Neural crest cell (in vitro differentiated cells): ENCODE measurements around the gene SLC9A7. TPM values are rescaled to one million over a fixed set of nuclear protein-coding genes. Genes with fewer than 3 reads are reported as not detected.
A peak's percentile ranks its signal among the peaks of the same experiment; 100 is the strongest.

Experiments
- DNase-seq: peaks from one replicate; pipeline ENCODE4 v3.0.0; 2021; ENCODE audit warnings: low read depth, mixed read lengths, low spot score
- H3K27ac Mint-ChIP-seq: one replicate; pipeline ENCODE4 v1.8.0; 2021; ENCODE audit warnings: mild to moderate bottlenecking, mixed read lengths; ENCODE audit not compliant: unreplicated experiment
- H3K27me3 Mint-ChIP-seq: 2 replicates; pipeline ENCODE4 v1.8.0; 2021; ENCODE audit warnings: low read depth, mild to moderate bottlenecking, mixed read lengths
- H3K36me3 Mint-ChIP-seq: 2 replicates; pipeline ENCODE4 v1.8.0; 2021; ENCODE audit warnings: low read depth, mild to moderate bottlenecking, mixed read lengths
- H3K4me1 Mint-ChIP-seq: 2 replicates; pipeline ENCODE4 v1.8.0; 2021; ENCODE audit warnings: mixed read lengths
- H3K4me3 Mint-ChIP-seq: one replicate; pipeline ENCODE4 v1.8.0; 2021; ENCODE audit warnings: mild to moderate bottlenecking, mixed read lengths
- H3K9me3 Mint-ChIP-seq: 2 replicates; pipeline ENCODE4 v1.8.0; 2021; ENCODE audit warnings: mixed read lengths
- CTCF ChIP-seq: fragments of 200-600 bp; sonication (generic); conservative IDR thresholded peaks from 2 replicates; pipeline ENCODE4 v1.5.0; 2021; ENCODE audit warnings: antibody characterized with exemption, mild to moderate bottlenecking
- total RNA-seq: library from RNA; stranded (reverse); gene quantifications from 2 replicates; pipeline ENCODE4 v1.2.1, GENCODE V29; 2021

The SLC9A7 gene
- total RNA-seq, 1 donor from 2014 or later: 4.3 TPM

DNA sequence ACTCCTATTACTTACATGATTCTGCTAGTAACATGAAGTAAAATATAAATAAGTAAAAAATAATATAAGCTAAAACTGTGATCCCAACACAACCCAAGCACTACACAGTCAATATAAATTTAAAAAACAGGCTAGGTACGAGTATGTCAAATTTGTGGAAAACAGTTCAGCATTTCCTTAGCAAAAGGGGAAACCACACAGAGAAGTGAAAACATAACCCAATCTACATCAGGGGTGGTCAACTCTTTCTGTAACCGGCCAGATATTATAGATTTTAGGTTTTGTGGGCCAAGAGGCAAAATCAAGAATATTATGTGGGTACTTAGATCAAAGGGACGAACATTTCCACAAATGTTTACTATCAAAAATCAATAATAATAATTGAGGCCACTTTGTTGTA, 115.3 kb downstream of the SLC9A7 start:
- DNase-seq: no peak
- Mint-ChIP-seq H3K27ac (no peak overlapping the region), H3K9me3 (peaks cover 6% of the 10 kb centered on the region), H3K36me3 (peaks cover 10% of the 10 kb centered on the region), H3K4me1 (peaks cover 16% of the 10 kb centered on the region), H3K4me3 (no peak overlapping the region), H3K27me3 (no peaks in the 10 kb centered on the region)
- TF ChIP-seq CTCF: no peak

DNA sequence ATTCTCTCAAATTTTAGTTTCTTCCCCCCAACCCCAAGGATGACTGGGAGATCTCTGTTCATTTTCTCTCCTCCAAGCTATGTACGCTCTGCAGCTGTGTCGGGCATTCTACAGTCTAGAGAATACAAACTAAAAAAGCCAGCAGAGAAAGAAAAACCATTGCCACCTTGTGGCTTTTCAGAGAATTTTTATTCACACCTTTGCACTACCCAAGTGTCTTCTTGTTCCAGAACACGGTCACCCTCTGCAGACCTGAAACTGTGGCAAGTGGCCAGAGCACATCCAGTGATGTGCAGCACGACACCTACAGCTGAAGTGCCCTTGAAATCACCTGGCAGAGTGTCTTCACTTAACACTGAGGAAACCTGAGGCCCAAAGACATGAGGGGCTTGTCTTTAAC, 116.8 kb downstream of the SLC9A7 start:
- Mint-ChIP-seq H3K9me3 (peaks cover 2% of the 10 kb centered on the region), H3K4me3 (no peak overlapping the region), H3K27ac (no peak overlapping the region), H3K36me3 (peaks cover 8% of the 10 kb centered on the region), H3K27me3 (no peaks in the 10 kb centered on the region), H3K4me1 (peaks cover 4% of the 10 kb centered on the region)
- TF ChIP-seq CTCF: peak; percentile 40
- no peak for DNase-seq

- H3K9me3 Mint-ChIP-seq: peaks cover under 1% of the 10 kb centered on the region
- peaks cover 4% of the 10 kb centered on the region for H3K36me3 Mint-ChIP-seq
- no peak for TF ChIP-seq CTCF
- no peak overlapping the region for H3K4me3 Mint-ChIP-seq
- H3K4me1 Mint-ChIP-seq: no peaks in the 10 kb centered on the region
- no peaks in the 10 kb centered on the region for H3K27me3 Mint-ChIP-seq
- H3K27ac Mint-ChIP-seq: no peak overlapping the region
- DNase-seq: no peak
Observed at GRCh38 chrX:46637938-46638337, 121.0 kb downstream of the SLC9A7 start.

GRCh38 chrX:46636223-46636622, 122.7 kb downstream of the SLC9A7 start:
- no peak overlapping the region for H3K4me3 Mint-ChIP-seq
- H3K36me3 Mint-ChIP-seq: peaks cover 3% of the 10 kb centered on the region
- no peak for DNase-seq
- H3K27me3 Mint-ChIP-seq: no peaks in the 10 kb centered on the region
- no peaks in the 10 kb centered on the region for H3K4me1 Mint-ChIP-seq
- peaks cover 6% of the 10 kb centered on the region for H3K9me3 Mint-ChIP-seq
- TF ChIP-seq CTCF: no peak
- H3K27ac Mint-ChIP-seq: no peak overlapping the region

DNA sequence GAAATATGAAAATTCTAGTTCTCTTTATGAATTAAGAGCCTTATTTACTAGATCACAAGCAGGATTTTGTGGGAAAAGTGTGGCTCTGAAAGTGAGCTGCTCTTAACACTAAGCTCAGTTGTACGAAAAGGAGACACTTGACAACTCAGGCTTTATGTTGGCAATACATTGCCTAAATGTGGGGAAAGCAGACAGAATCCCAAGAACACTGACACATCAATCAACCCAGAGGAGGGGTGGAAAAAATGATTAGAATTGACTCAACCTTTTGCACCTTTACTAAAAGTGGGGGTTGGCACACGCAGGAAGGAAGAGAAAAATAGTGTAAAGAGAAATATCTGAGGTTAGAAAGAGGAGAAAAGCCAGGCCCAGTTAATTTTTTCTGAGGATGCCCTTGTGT, 123.7 kb downstream of the SLC9A7 start:
- Mint-ChIP-seq H3K36me3 (peaks cover 6% of the 10 kb centered on the region), H3K27me3 (no peaks in the 10 kb centered on the region), H3K4me3 (no peak overlapping the region), H3K27ac (no peak overlapping the region), H3K9me3 (peaks cover 6% of the 10 kb centered on the region), H3K4me1 (no peaks in the 10 kb centered on the region)
- TF ChIP-seq CTCF: no peak
- no peak for DNase-seq

GRCh38 chrX:46634577-46634976, 124.3 kb downstream of the SLC9A7 start:
- no peak for DNase-seq
- Mint-ChIP-seq H3K4me3 (no peak overlapping the region), H3K36me3 (peaks cover 6% of the 10 kb centered on the region), H3K9me3 (peaks cover 6% of the 10 kb centered on the region), H3K27ac (no peak overlapping the region), H3K4me1 (no peaks in the 10 kb centered on the region), H3K27me3 (no peaks in the 10 kb centered on the region)
- TF ChIP-seq CTCF: no peak
